Liver (tissue), 9 donors: Measurements from ENCODE around the gene DCBLD2. TPM values are rescaled to one million over a fixed set of nuclear protein-coding genes. Genes with fewer than 3 reads are reported as not detected.
A peak's percentile ranks its signal among the peaks of the same experiment; 100 is the strongest.

Source experiments
- DNase-seq: peaks from one replicate; pipeline ENCODE4 v3.0.0-alpha.2; 2017; ENCODE audit warnings: low spot score
- H3K27ac ChIP-seq, 2 donors: one replicate each; pipeline ENCODE4 v1.7.0; 2013; ENCODE audit warnings: inconsistent platforms in 2 of 2, low read length in 2 of 2, control low read depth in 1 of 2, low read depth in 1 of 2, mild to moderate bottlenecking in 1 of 2
- H3K27me3 ChIP-seq, 4 donors: one replicate each; pipeline versions ENCODE4 v1.6.1 to v1.7.0; 2013; ENCODE audit warnings: low read length in 3 of 4, inconsistent platforms in 1 of 4, mild to moderate bottlenecking in 1 of 4, moderate library complexity in 1 of 4; ENCODE audit not compliant: control insufficient read depth in 4 of 4, insufficient read depth in 4 of 4
- H3K36me3 ChIP-seq, 4 donors: one replicate each; pipeline versions ENCODE4 v1.6.1 to v1.7.0; 2013; ENCODE audit warnings: low read length in 3 of 4, mild to moderate bottlenecking in 3 of 4, low read depth in 1 of 4, moderate library complexity in 1 of 4; ENCODE audit not compliant: control insufficient read depth in 4 of 4, insufficient read depth in 3 of 4
- H3K4me1 ChIP-seq, 4 donors: one replicate each; pipeline versions ENCODE4 v1.6.1 to v1.7.0; 2013; ENCODE audit warnings: low read length in 3 of 4, mild to moderate bottlenecking in 3 of 4, moderate library complexity in 1 of 4; ENCODE audit not compliant: control insufficient read depth in 4 of 4, insufficient read depth in 4 of 4
- H3K4me3 ChIP-seq, 3 donors: one replicate each; pipeline versions ENCODE4 v1.6.1 to v1.7.0; 2013; ENCODE audit warnings: low read length in 3 of 3, control low read depth in 1 of 3, low read depth in 1 of 3, mild to moderate bottlenecking in 1 of 3
- H3K9ac ChIP-seq, 2 donors: one replicate each; pipeline ENCODE4 v1.7.0; 2013; ENCODE audit warnings: low read length in 2 of 2, mild to moderate bottlenecking in 2 of 2, moderate library complexity in 2 of 2, control low read depth in 1 of 2, low read depth in 1 of 2
- H3K9me3 ChIP-seq, 4 donors: one replicate each; pipeline versions ENCODE4 v1.6.1 to v1.7.0; 2013; ENCODE audit warnings: low read length in 3 of 4; ENCODE audit not compliant: control insufficient read depth in 4 of 4
- ATF3 ChIP-seq: IDR thresholded peaks from 2 replicates; pipeline ENCODE4 v1.6.1; 2016; ENCODE audit warnings: antibody characterized with exemption
- CTCF ChIP-seq: fragments of 150-350 bp; IDR thresholded peaks from 2 replicates; pipeline ENCODE4 v1.5.1; 2017; ENCODE audit warnings: improper control_type of control experiment, low read depth, low read length; ENCODE audit not compliant: missing input control
- EGR1 ChIP-seq, 2 donors: IDR thresholded peaks; 2 replicates each; pipeline ENCODE4 v1.6.1; 2016 to 2018; ENCODE audit warnings: antibody characterized with exemption in 2 of 2, low read depth in 2 of 2
- FOXA1 ChIP-seq: IDR thresholded peaks from 2 replicates; pipeline ENCODE4 v1.6.1; 2016; ENCODE audit warnings: antibody characterized with exemption
- FOXA2 ChIP-seq: IDR thresholded peaks from 2 replicates; pipeline ENCODE4 v1.6.1; 2016; ENCODE audit warnings: antibody characterized with exemption
- GABPA ChIP-seq, 2 donors: IDR thresholded peaks in 1 of 2; conservative IDR thresholded peaks in 1 of 2; 2 replicates each; pipeline ENCODE4 v1.6.1; 2016; ENCODE audit warnings: antibody characterized with exemption in 2 of 2, mild to moderate bottlenecking in 1 of 2, moderate library complexity in 1 of 2
- HNF4A ChIP-seq, 2 donors: conservative IDR thresholded peaks; 2 replicates each; pipeline ENCODE4 v1.6.1; 2016; ENCODE audit warnings: antibody characterized with exemption in 2 of 2, mild to moderate bottlenecking in 2 of 2
- HNF4G ChIP-seq: IDR thresholded peaks from 2 replicates; pipeline ENCODE4 v1.6.1; 2016; ENCODE audit warnings: antibody characterized with exemption
- JUND ChIP-seq, 2 donors: IDR thresholded peaks; 2 replicates each; pipeline ENCODE4 v1.6.1; 2016; ENCODE audit warnings: antibody characterized with exemption in 2 of 2
- MAX ChIP-seq: IDR thresholded peaks from 2 replicates; pipeline ENCODE4 v1.6.1; 2016; ENCODE audit warnings: antibody characterized with exemption
- NR2F2 ChIP-seq: IDR thresholded peaks from 2 replicates; pipeline ENCODE4 v1.6.1; 2016; ENCODE audit warnings: antibody characterized with exemption
- RAD21 ChIP-seq, 2 donors: IDR thresholded peaks; 2 replicates each; pipeline ENCODE4 v1.6.1; 2016; ENCODE audit warnings: antibody characterized with exemption in 2 of 2, mild to moderate bottlenecking in 2 of 2
- REST ChIP-seq: IDR thresholded peaks from 2 replicates; pipeline ENCODE4 v1.6.1; 2016; ENCODE audit warnings: antibody characterized with exemption, mild to moderate bottlenecking
- SP1 ChIP-seq: IDR thresholded peaks from 2 replicates; pipeline ENCODE4 v1.6.1; 2018; ENCODE audit warnings: antibody characterized with exemption, mild to moderate bottlenecking
- TAF1 ChIP-seq: conservative IDR thresholded peaks from 2 replicates; pipeline ENCODE4 v1.6.1; 2016; ENCODE audit warnings: antibody characterized with exemption, mild to moderate bottlenecking
- YY1 ChIP-seq: IDR thresholded peaks from 2 replicates; pipeline ENCODE4 v1.6.1; 2016; ENCODE audit warnings: antibody characterized with exemption, mild to moderate bottlenecking
- ZBTB33 ChIP-seq: IDR thresholded peaks from 2 replicates; pipeline ENCODE4 v1.6.1; 2016; ENCODE audit warnings: antibody characterized with exemption
- WGBS: extraction: QIAGEN DNeasy Blood & Tissue Kit; methylation state at CpG from one replicate; pipeline ENCODE4 v1.1.7; 2013; 5-methylcytosine and 5-hydroxymethylcytosine counted together
- polyA plus RNA-seq, 2 donors: library from polyadenylated mRNA; stranded (reverse) in 1 of 2; unstranded in 1 of 2; fragments of 200-250 nt in 1 of 2; fragments of >200 nt in 1 of 2; fragmentation: Nextera tagmentation in 1 of 2; extraction: Ambion mirVana in 1 of 2; gene quantifications; one replicate each; pipeline versions ENCODE4 v1.2.1 to v1.2.3, GENCODE V29; 2013 to 2015
- total RNA-seq, 2 donors: library from RNA; depleted of rRNA; stranded (reverse); fragments of >200 nt; gene quantifications; one replicate each; pipeline ENCODE4 v1.2.3, GENCODE V29; 2014
- donor health status: healthy.
- donor health status: healthy.
- donor health status: healthy.
- donor health status: healthy.
- donor health status: healthy.

DCBLD2 gene
- total and polyA plus RNA-seq, 4 donors: 4.7 to 14.7 (median 9.1) TPM

GRCh38 chr3:98782824-98783500 lies 118.5 kb downstream of the DCBLD2 start:
- Histone ChIP-seq H3K9ac (no peak overlapping the region), H3K4me3 (no peak overlapping the region), H3K9me3 (no peaks in the 10 kb centered on the region), H3K36me3 (peaks cover 0 to 12% (median 0%) of the 10 kb centered on the region in 4 donors), H3K27ac (peak overlapping the region; percentile 19 to 80), H3K27me3 (no peaks in the 10 kb centered on the region), H3K4me1 (peaks cover 17 to 64% (median 50%) of the 10 kb centered on the region in 4 donors)
- TF ChIP-seq NR2F2 (no peak), GABPA (IDR thresholded peaks at IDR 0.05 in 1 of 2, conservative IDR thresholded peaks at IDR 0.05 in 1 of 2) (no peak), EGR1 (IDR thresholded peaks at IDR 0.05; ENCODE audit: low read depth in 2 of 2) (no peak), FOXA1 (no peak), ATF3 (no peak), JUND (IDR thresholded peaks at IDR 0.05) (no peak), ZBTB33 (no peak), REST (peak; percentile 5)
- DNase-seq: no peak
- 76% methylated on average over 8 of the region's 8 CpGs for WGBS

- Histone ChIP-seq H3K4me1 (peaks cover 22 to 62% (median 52%) of the 10 kb centered on the region in 4 donors), H3K27me3 (no peaks in the 10 kb centered on the region), H3K9ac (no peak overlapping the region), H3K36me3 (peaks cover 0 to 24% (median 2%) of the 10 kb centered on the region in 4 donors), H3K27ac (no peak overlapping the region), H3K9me3 (no peaks in the 10 kb centered on the region), H3K4me3 (no peak overlapping the region)
- DNase-seq: no peak
- WGBS: 93% methylated on average over 2 of the region's 2 CpGs
- TF ChIP-seq ATF3 (no peak), TAF1 (no peak), YY1 (no peak), JUND (IDR thresholded peaks at IDR 0.05) (no peak), RAD21 (IDR thresholded peaks at IDR 0.05) (no peak), HNF4A (conservative IDR thresholded peaks at IDR 0.05) (no peak), REST (no peak), MAX (no peak), NR2F2 (no peak), CTCF (no peak), EGR1 (IDR thresholded peaks at IDR 0.05; ENCODE audit: low read depth in 2 of 2) (no peak), FOXA2 (no peak), FOXA1 (no peak), ZBTB33 (no peak), SP1 (no peak), HNF4G (no peak)
These were observed 121.2 kb downstream of the DCBLD2 start for GRCh38 chr3:98780343-98780742.
